T-helper 1 cell treated with Interleukin-12 subunit alpha and Interleukin-12 subunit beta and Interleukin-4 antibody, amounts not matched to agents 30 ng/mL and 1 ng/mL, for 36 hours (primary cell): Measurements from ENCODE around the gene NKX6-1. TPM values are rescaled to one million over a fixed set of nuclear protein-coding genes. Genes with fewer than 3 reads are reported as not detected.

Experiments used
- intact Hi-C: fragments of 100-400 bp; cut with micrococcal nuclease; formaldehyde crosslinking; loops from one replicate; pipeline ENCODE4 v1.15.1; 2024
- total RNA-seq: library from RNA; stranded (reverse); gene quantifications from 2 replicates; pipeline ENCODE4 v1.2.3, GENCODE V29; 2022

NKX6-1 gene
- total RNA-seq, 1 donor from 2014 or later: not detected

GRCh38 chr4:84481077-84481859, 17.8 kb downstream of the NKX6-1 start:
- intact Hi-C loops: no loop called here

DNA sequence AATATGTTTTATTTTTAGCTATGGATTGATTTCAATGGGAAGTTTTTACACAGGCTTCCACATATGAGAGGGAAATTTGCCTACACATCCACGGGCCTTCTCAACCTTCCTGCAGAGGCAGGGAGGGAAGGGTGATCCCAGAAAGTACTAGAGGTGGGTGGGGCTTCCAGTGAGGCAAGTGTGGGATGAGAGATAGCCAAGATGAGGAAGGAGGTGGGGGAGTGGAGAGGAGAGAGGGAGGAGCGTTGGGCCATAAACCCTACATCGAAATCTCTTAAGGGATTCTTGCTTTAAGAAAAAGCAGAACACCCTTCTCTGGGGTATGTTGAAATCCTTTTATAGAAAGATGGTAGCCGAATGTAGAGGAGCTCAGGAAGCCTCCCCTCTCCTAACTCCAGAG, 19.0 kb downstream of the NKX6-1 start:
- intact Hi-C loops: loop anchor here (1.0 kb wide), 1 partner anchor 24 kb away; no protein-coding TSS in a partner anchor

GRCh38 chr4:84479663-84480062, 19.4 kb downstream of the NKX6-1 start:
- intact Hi-C loops: loop anchor here (1.0 kb wide), 1 partner anchor 25 kb away; no protein-coding TSS in a partner anchor

DNA sequence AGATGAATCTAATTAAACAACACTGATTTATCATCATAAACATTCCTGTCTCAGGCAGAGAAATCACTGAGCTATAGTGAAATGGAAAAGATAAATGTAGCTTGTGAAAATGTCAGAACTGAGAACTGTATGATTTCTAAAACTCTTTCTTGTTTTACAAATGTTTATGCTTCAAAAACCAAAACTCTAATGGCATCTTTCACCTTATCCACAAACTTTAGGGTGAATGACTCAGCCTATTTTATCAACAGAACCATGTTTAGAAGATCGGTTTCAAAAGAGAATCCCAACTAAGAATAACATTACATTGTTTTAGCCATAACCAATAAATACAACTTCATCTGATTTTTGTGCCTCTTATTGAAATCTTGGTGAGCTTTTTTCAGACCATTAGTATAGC, 21.4 kb downstream of the NKX6-1 start:
- intact Hi-C loops: no loop called here

- intact Hi-C loops: loop anchor here (5.0 kb wide), 1 partner anchor 108 kb away; the partner anchor contains the start of gene CDS1
Measured at GRCh38 chr4:84474107-84474506, 25.0 kb downstream of the NKX6-1 start.

- intact Hi-C loops: loop anchor here (5.0 kb wide), 1 partner anchor 110 kb away; the partner anchor contains the start of gene CDS1
Measured at GRCh38 chr4:84472154-84472553, 26.9 kb downstream of the NKX6-1 start.

- intact Hi-C loops: loop anchor here (5.0 kb wide), 1 partner anchor 112 kb away; the partner anchor contains the start of gene CDS1
Measured at GRCh38 chr4:84470204-84470785, 28.8 kb downstream of the NKX6-1 start.

GRCh38 chr4:84467601-84468000, 31.5 kb downstream of the NKX6-1 start:
- intact Hi-C loops: no loop called here

DNA sequence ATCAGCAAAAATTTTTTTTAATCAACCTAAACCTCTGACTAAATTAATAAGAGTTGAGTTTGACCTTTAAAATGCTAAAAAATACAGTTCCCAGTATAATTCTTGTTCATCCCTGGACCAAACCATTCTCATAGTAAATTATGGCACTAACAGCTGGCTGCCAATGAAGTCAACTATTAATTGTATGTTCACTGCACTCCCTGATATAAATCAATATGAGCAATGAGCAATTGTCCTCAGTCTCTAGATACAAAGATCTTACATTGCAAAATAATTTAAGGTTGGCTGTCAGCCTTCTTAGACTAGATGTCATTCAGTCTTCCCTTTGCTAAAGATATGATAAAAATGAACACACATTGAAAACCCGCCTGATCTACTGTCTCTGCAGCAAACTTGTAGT, 39.3 kb downstream of the NKX6-1 start:
- intact Hi-C loops: no loop called here

GRCh38 chr4:84456157-84456556, 42.9 kb downstream of the NKX6-1 start:
- intact Hi-C loops: no loop called here

GRCh38 chr4:84455697-84456096, 43.4 kb downstream of the NKX6-1 start:
- intact Hi-C loops: no loop called here

DNA sequence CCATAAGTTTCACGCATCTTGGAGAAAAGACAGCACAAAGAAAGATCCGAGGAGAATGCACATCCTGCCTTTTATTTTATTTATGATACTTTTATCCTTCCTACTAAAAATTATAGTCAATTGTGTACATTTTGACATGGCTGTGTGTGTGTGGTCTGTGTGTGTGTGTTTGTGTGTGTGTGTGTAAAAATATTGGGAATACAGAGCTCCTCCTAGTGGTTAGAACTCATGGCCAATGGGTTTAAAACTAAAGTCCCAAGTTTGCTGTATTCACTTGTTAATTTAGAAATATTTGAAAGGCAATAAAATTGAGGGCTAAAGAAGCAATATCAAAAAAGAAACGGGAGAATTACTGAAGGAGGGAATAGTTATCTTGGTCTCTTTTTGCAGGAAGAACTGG, 47.5 kb downstream of the NKX6-1 start:
- intact Hi-C loops: no loop called here

GRCh38 chr4:84443523-84443922, 55.6 kb downstream of the NKX6-1 start:
- intact Hi-C loops: no loop called here

- intact Hi-C loops: no loop called here
Measured at GRCh38 chr4:84442778-84443177, 56.3 kb downstream of the NKX6-1 start.

Other genes starting within 250 kb of the NKX6-1 start
- gene CDS1, start 83.8 kb upstream of the NKX6-1 start, total RNA-seq: 0.05 TPM in 2 replicates